SK-N-SH (cell line): Measurements from ENCODE around the gene MTF1. TPM values are rescaled to one million over a fixed set of nuclear protein-coding genes. Genes with fewer than 3 reads are reported as not detected.

Experiments
- CTCF ChIA-PET: fragments of 300-600, 350-600 bp; formaldehyde crosslinking; extraction: SDS; loops from one replicate; lab custom pipeline; 2021; lab: Yijun Ruan, JAX
- POLR2A ChIA-PET: fragments of 350-600 bp; sonication (Branson Sonifier 250); formaldehyde crosslinking; extraction: SDS; loops from one replicate; lab custom pipeline; 2020; ENCODE audit warnings: antibody characterized with exemption, inconsistent platforms; lab: Yijun Ruan, JAX
- DNase-seq: peaks from one replicate; pipeline ENCODE4 v3.0.0; 2012
- H2AFZ ChIP-seq: fragments of 200-600 bp; sonication (generic); 2 replicates; pipeline ENCODE4 v1.8.1; 2016; ENCODE audit warnings: antibody characterized with exemption, mild to moderate bottlenecking, low read depth
- H3F3A ChIP-seq: fragments of 200-600 bp; sonication (generic); replicated peaks from 2 replicates; pipeline ENCODE3; 2016; ENCODE audit warnings: antibody characterized with exemption, mild to moderate bottlenecking; ENCODE audit not compliant: insufficient read depth
- H3K27ac ChIP-seq, 2 experiments: fragments of 200-500 bp in 1 of 2; fragments of 200-600 bp in 1 of 2; sonication (Bioruptor generic) in 1 of 2; sonication (generic), shearing (Covaris generic) in 1 of 2; 2 replicates each; pipeline versions ENCODE4 v1.5.1 to v1.6.1; 2014 to 2016; ENCODE audit warnings: low read depth in 2 of 2, inconsistent platforms in 1 of 2, low read length in 1 of 2, mild to moderate bottlenecking in 1 of 2, mixed read lengths in 1 of 2
- H3K27me3 ChIP-seq: fragments of 200-600 bp; sonication (generic), shearing (Covaris generic); 2 replicates; pipeline ENCODE4 v1.6.1; 2016; ENCODE audit warnings: mixed run types; ENCODE audit not compliant: insufficient read depth
- H3K36me3 ChIP-seq, 2 experiments: fragments of 200-500 bp in 1 of 2; fragments of 200-600 bp in 1 of 2; sonication (Bioruptor generic) in 1 of 2; sonication (generic) in 1 of 2; replicated peaks in 1 of 2; 2 replicates each; pipeline versions ENCODE3 to v1.5.1; 2014 to 2016; ENCODE audit warnings: low read length in 1 of 2, mild to moderate bottlenecking in 1 of 2; ENCODE audit not compliant: insufficient read depth in 2 of 2, control insufficient read depth in 1 of 2
- H3K4me1 ChIP-seq, 2 experiments: fragments of 200-500 bp in 1 of 2; fragments of 200-600 bp in 1 of 2; sonication (Bioruptor generic) in 1 of 2; sonication (generic), shearing (Covaris generic) in 1 of 2; 2 replicates each; pipeline versions ENCODE4 v1.5.1 to v1.6.1; 2014 to 2016; ENCODE audit warnings: low read depth in 1 of 2, low read length in 1 of 2, mixed run types in 1 of 2; ENCODE audit not compliant: insufficient read depth in 2 of 2, control insufficient read depth in 1 of 2
- H3K4me2 ChIP-seq: fragments of 200-600 bp; sonication (generic), shearing (Covaris generic); 2 replicates; pipeline ENCODE4 v1.6.1; 2017; ENCODE audit warnings: mixed run types
- H3K4me3 ChIP-seq, 2 experiments: fragments of 200-500 bp in 1 of 2; fragments of 200-600 bp in 1 of 2; sonication (Bioruptor generic) in 1 of 2; sonication (generic), shearing (Covaris generic) in 1 of 2; 2 replicates each; pipeline versions ENCODE4 v1.5.1 to v1.8.1; 2014 to 2016; ENCODE audit warnings: low read depth in 2 of 2, inconsistent platforms in 1 of 2, low read length in 1 of 2, mild to moderate bottlenecking in 1 of 2, mixed read lengths in 1 of 2, moderate library complexity in 1 of 2
- H3K79me2 ChIP-seq: fragments of 200-600 bp; sonication (generic); 2 replicates; pipeline ENCODE4 v1.8.1; 2017; ENCODE audit warnings: mild to moderate bottlenecking; ENCODE audit not compliant: insufficient read depth
- H3K9ac ChIP-seq: fragments of 200-600 bp; sonication (generic); 2 replicates; pipeline ENCODE4 v1.6.1; 2017; ENCODE audit warnings: mixed run types
- H3K9me2 ChIP-seq: fragments of 200-600 bp; sonication (generic); 2 replicates; pipeline ENCODE4 v1.6.1; 2017; ENCODE audit warnings: mixed run types
- H3K9me3 ChIP-seq: fragments of 200-600 bp; sonication (generic); 2 replicates; pipeline ENCODE4 v1.6.1; 2017; ENCODE audit warnings: mixed run types, mild to moderate bottlenecking, moderate library complexity
- H4K20me1 ChIP-seq: fragments of 200-600 bp; sonication (generic); 2 replicates; pipeline ENCODE4 v1.6.1; 2017; ENCODE audit warnings: mild to moderate bottlenecking, mixed run types; ENCODE audit not compliant: insufficient read depth
- FOSL2 ChIP-seq: IDR thresholded peaks from 2 replicates; pipeline ENCODE4 v1.4.0; 2012; ENCODE audit warnings: low read depth, mild to moderate bottlenecking, moderate library complexity, borderline replicate concordance
- GABPA ChIP-seq: IDR thresholded peaks from 2 replicates; pipeline ENCODE4 v1.4.0; 2012; ENCODE audit warnings: low read depth, mild to moderate bottlenecking
- POLR2AphosphoS5 ChIP-seq: IDR thresholded peaks from 2 replicates; pipeline ENCODE4 v1.6.1; 2012; ENCODE audit warnings: low read depth, low read length
- RCOR1 ChIP-seq: fragments of 150-350 bp; IDR thresholded peaks from 2 replicates; pipeline ENCODE4 v1.6.1; 2017; ENCODE audit warnings: antibody characterized with exemption, low read length
- RFX5 ChIP-seq: IDR thresholded peaks from 2 replicates; pipeline ENCODE4 v1.6.1; 2012; ENCODE audit warnings: mild to moderate bottlenecking, improper control_type of control experiment, low read length
- WGBS: methylation state at CpG from one replicate; pipeline ENCODE4 v1.1.6; 2017; ENCODE audit warnings: low lambda C conversion rate; 5-methylcytosine and 5-hydroxymethylcytosine counted together
- polyA plus RNA-seq, 3 experiments: library from polyadenylated mRNA; depleted of rRNA; stranded (reverse); fragments of >200 nt; gene quantifications; 2 replicates each; pipeline ENCODE4 v1.2.3, GENCODE V29; 2012
- TF ChIP-seq, protein P1 (sequence below): fragments of 150-350 bp; IDR thresholded peaks from 2 replicates; pipeline ENCODE4 v1.6.1; 2017; ENCODE audit warnings: antibody characterized with exemption, low read length, low read depth, borderline replicate concordance
- TF ChIP-seq, protein P2 (sequence below): IDR thresholded peaks from 2 replicates; pipeline ENCODE4 v1.4.0; 2012; ENCODE audit warnings: low read depth, borderline replicate concordance
- TF ChIP-seq, protein P3 (sequence below): IDR thresholded peaks from 2 replicates; pipeline ENCODE4; 2012
- TF ChIP-seq, protein P4 (sequence below): fragments of 150-350 bp; IDR thresholded peaks from 2 replicates; pipeline ENCODE4 v1.6.1; 2016; ENCODE audit warnings: mild to moderate bottlenecking, low read depth, low read length
- TF ChIP-seq, protein P5 (sequence below): IDR thresholded peaks from 2 replicates; pipeline ENCODE4 v1.4.0; 2012; ENCODE audit warnings: low read depth
- TF ChIP-seq, protein P6 (sequence below): fragments of 200-600 bp; sonication (generic); IDR thresholded peaks from 2 replicates; pipeline ENCODE4 v1.6.1; 2017; ENCODE audit warnings: antibody characterized with exemption, mild to moderate bottlenecking, moderate library complexity

The MTF1 gene
- polyA plus RNA-seq, 1 of the 3 experiments (the other 2 are of a cell fraction): 5.0 TPM

DNA sequence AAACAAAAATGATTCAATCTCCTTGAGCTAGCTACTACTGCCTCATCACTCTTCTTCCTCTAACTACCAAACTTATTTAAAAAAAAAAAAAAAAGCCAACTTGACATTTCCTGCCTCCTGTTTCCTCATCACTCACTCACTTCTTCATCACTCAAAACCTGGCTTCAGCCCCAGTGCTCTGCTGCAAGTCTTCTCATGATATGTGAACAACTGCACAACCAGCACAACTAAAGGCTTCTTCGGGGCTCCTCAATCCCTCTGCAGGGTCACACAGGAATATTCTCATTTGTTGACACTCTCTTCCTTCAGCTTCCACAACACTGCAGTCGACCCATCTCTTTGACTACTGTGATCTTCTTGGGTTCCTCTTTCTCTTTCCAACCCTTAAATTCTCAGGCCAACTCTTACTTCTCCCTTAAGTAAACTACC is 7.6 kb downstream of the MTF1 start:
- peaks cover 67% of the 10 kb centered on the region for H4K20me1 ChIP-seq
- CTCF ChIA-PET: interaction anchor here (1.0 to 3.5 kb wide), 3 partner anchors 7 to 40 kb away, joined by 4 to 26 read pairs (median 5); partner anchors contain the start of gene MTF1

More for the DNA sequence above, 7.6 kb downstream of the MTF1 start:
- Histone ChIP-seq H3K4me1 (peaks cover 0 to 5% of the 10 kb centered on the region in 2 experiments; a peak in 2 of 4 replicates), H3K9me2 (no peaks in the 10 kb centered on the region), H3F3A (peaks cover 3% of the 10 kb centered on the region), H3K4me3 (no peak overlapping the region), H3K9ac (no peak overlapping the region), H3K9me3 (no peaks in the 10 kb centered on the region), H3K27ac (no peak overlapping the region), H3K36me3 (peaks cover 28 to 43% of the 10 kb centered on the region in 2 experiments), H3K4me2 (no peak overlapping the region), H3K79me2 (peaks cover 100% of the 10 kb centered on the region), H2AFZ (no peak overlapping the region), H3K27me3 (no peaks in the 10 kb centered on the region)
- WGBS: 77% methylated on average over 2 of the region's 2 CpGs
- TF ChIP-seq, protein P1, sequence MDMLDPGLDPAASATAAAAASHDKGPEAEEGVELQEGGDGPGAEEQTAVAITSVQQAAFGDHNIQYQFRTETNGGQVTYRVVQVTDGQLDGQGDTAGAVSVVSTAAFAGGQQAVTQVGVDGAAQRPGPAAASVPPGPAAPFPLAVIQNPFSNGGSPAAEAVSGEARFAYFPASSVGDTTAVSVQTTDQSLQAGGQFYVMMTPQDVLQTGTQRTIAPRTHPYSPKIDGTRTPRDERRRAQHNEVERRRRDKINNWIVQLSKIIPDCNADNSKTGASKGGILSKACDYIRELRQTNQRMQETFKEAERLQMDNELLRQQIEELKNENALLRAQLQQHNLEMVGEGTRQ: no peak
- TF ChIP-seq FOSL2 (no peak), GABPA (no peak), RFX5 (no peak), RCOR1 (no peak), POLR2AphosphoS5 (no peak)
- TF ChIP-seq, protein P2, sequence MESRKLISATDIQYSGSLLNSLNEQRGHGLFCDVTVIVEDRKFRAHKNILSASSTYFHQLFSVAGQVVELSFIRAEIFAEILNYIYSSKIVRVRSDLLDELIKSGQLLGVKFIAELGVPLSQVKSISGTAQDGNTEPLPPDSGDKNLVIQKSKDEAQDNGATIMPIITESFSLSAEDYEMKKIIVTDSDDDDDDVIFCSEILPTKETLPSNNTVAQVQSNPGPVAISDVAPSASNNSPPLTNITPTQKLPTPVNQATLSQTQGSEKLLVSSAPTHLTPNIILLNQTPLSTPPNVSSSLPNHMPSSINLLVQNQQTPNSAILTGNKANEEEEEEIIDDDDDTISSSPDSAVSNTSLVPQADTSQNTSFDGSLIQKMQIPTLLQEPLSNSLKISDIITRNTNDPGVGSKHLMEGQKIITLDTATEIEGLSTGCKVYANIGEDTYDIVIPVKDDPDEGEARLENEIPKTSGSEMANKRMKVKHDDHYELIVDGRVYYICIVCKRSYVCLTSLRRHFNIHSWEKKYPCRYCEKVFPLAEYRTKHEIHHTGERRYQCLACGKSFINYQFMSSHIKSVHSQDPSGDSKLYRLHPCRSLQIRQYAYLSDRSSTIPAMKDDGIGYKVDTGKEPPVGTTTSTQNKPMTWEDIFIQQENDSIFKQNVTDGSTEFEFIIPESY: no peak
- TF ChIP-seq, protein P3, sequence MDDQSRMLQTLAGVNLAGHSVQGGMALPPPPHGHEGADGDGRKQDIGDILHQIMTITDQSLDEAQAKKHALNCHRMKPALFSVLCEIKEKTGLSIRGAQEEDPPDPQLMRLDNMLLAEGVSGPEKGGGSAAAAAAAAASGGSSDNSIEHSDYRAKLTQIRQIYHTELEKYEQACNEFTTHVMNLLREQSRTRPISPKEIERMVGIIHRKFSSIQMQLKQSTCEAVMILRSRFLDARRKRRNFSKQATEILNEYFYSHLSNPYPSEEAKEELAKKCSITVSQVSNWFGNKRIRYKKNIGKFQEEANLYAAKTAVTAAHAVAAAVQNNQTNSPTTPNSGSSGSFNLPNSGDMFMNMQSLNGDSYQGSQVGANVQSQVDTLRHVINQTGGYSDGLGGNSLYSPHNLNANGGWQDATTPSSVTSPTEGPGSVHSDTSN: no peak
- TF ChIP-seq, protein P4, sequence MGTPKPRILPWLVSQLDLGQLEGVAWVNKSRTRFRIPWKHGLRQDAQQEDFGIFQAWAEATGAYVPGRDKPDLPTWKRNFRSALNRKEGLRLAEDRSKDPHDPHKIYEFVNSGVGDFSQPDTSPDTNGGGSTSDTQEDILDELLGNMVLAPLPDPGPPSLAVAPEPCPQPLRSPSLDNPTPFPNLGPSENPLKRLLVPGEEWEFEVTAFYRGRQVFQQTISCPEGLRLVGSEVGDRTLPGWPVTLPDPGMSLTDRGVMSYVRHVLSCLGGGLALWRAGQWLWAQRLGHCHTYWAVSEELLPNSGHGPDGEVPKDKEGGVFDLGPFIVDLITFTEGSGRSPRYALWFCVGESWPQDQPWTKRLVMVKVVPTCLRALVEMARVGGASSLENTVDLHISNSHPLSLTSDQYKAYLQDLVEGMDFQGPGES: no peak
- TF ChIP-seq, protein P5, sequence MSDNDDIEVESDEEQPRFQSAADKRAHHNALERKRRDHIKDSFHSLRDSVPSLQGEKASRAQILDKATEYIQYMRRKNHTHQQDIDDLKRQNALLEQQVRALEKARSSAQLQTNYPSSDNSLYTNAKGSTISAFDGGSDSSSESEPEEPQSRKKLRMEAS: no peak
- TF ChIP-seq, protein P6, sequence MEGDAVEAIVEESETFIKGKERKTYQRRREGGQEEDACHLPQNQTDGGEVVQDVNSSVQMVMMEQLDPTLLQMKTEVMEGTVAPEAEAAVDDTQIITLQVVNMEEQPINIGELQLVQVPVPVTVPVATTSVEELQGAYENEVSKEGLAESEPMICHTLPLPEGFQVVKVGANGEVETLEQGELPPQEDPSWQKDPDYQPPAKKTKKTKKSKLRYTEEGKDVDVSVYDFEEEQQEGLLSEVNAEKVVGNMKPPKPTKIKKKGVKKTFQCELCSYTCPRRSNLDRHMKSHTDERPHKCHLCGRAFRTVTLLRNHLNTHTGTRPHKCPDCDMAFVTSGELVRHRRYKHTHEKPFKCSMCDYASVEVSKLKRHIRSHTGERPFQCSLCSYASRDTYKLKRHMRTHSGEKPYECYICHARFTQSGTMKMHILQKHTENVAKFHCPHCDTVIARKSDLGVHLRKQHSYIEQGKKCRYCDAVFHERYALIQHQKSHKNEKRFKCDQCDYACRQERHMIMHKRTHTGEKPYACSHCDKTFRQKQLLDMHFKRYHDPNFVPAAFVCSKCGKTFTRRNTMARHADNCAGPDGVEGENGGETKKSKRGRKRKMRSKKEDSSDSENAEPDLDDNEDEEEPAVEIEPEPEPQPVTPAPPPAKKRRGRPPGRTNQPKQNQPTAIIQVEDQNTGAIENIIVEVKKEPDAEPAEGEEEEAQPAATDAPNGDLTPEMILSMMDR: no peak
- POLR2A ChIA-PET: no interaction called here
- no peak for DNase-seq
